ENCODE measurements around the gene ZSCAN5C.
"Not testable (repeated sequence)": the region's sequence is repeated elsewhere in the genome, so short reads cannot be mapped to it uniquely, and the experiment has no call there.

Gene ZSCAN5C

GRCh38 chr19:56217039-56217949 lies 15.2 kb downstream of the ZSCAN5C start:
- DNase-seq (ENCODE audit: low read depth): peak; percentile 16
- peak overlapping the region; percentile 33 for H3K4me3 ChIP-seq (replicated peaks; ENCODE audit: low read depth, low read length)
- TF ChIP-seq, protein P1, sequence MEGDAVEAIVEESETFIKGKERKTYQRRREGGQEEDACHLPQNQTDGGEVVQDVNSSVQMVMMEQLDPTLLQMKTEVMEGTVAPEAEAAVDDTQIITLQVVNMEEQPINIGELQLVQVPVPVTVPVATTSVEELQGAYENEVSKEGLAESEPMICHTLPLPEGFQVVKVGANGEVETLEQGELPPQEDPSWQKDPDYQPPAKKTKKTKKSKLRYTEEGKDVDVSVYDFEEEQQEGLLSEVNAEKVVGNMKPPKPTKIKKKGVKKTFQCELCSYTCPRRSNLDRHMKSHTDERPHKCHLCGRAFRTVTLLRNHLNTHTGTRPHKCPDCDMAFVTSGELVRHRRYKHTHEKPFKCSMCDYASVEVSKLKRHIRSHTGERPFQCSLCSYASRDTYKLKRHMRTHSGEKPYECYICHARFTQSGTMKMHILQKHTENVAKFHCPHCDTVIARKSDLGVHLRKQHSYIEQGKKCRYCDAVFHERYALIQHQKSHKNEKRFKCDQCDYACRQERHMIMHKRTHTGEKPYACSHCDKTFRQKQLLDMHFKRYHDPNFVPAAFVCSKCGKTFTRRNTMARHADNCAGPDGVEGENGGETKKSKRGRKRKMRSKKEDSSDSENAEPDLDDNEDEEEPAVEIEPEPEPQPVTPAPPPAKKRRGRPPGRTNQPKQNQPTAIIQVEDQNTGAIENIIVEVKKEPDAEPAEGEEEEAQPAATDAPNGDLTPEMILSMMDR (IDR thresholded peaks at IDR 0.05; ENCODE audit: low read length, missing control alignments): no peak

GRCh38 chr19:56218961-56219360 lies 16.9 kb downstream of the ZSCAN5C start:
- H3K4me3 ChIP-seq (replicated peaks; ENCODE audit: low read depth, low read length): no peak overlapping the region
- TF ChIP-seq, protein P1 (IDR thresholded peaks at IDR 0.05; ENCODE audit: low read length, missing control alignments): no peak
- DNase-seq (ENCODE audit: low read depth): no peak

DNA sequence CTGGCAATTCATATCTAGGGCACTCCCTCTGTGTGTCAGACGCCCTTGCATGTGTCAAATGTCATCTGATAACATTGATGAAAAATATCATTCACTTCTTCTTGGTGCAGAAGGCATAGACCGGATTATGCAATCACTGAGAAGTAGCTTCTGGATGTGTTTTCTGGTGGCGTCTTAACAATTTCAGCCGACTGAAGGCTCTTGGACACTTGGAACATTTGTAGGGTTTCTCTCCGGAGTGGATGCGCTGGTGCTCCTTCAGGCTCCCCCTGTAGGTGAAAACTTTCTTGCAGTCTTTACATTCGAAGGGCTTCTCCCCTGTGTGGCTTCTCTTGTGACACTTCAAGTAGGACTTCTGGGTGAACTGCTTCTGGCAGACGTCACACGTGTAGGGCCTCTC lies 19.4 kb downstream of the ZSCAN5C start:
- TF ChIP-seq, protein P1 (IDR thresholded peaks at IDR 0.05; ENCODE audit: low read length, missing control alignments): peak; percentile 27
- H3K4me3 ChIP-seq (replicated peaks; ENCODE audit: low read depth, low read length): not testable (repeated sequence)
- DNase-seq (ENCODE audit: low read depth): peak; percentile 21

GRCh38 chr19:56221851-56222250 lies 19.8 kb downstream of the ZSCAN5C start:
- no peak overlapping the region for H3K4me3 ChIP-seq (replicated peaks; ENCODE audit: low read depth, low read length)
- DNase-seq (ENCODE audit: low read depth): no peak
- TF ChIP-seq, protein P1 (IDR thresholded peaks at IDR 0.05; ENCODE audit: low read length, missing control alignments): no peak

GRCh38 chr19:56222901-56223300 lies 20.8 kb downstream of the ZSCAN5C start:
- no peak overlapping the region for H3K4me3 ChIP-seq (replicated peaks; ENCODE audit: low read depth, low read length)
- TF ChIP-seq, protein P1 (IDR thresholded peaks at IDR 0.05; ENCODE audit: low read length, missing control alignments): no peak
- no peak for DNase-seq (ENCODE audit: low read depth)

- TF ChIP-seq, protein P1 (IDR thresholded peaks at IDR 0.05; ENCODE audit: low read length, missing control alignments): no peak
- H3K4me3 ChIP-seq (replicated peaks; ENCODE audit: low read depth, low read length): no peak overlapping the region
Observed at GRCh38 chr19:56223481-56223880, 21.4 kb downstream of the ZSCAN5C start.

More at GRCh38 chr19:56223481-56223880, 21.4 kb downstream of the ZSCAN5C start:
- DNase-seq (ENCODE audit: low read depth): no peak
